SK-N-SH treated with all-trans-retinoic acid at 6 μM for 48 hours (cell line): Measurements from ENCODE around the gene KCNJ1.

ENCODE experiments used
- ATAC-seq: fragments of 200-7000 bp; cut with Tn5 transposase; 3 replicates; pipeline ENCODE4 v1.9.1; 2020; ENCODE audit warnings: mild to moderate bottlenecking, moderate library complexity
- ARNTL ChIP-seq: fragments of 450-650 bp; formaldehyde crosslinking; IDR thresholded peaks from 2 replicates; pipeline ENCODE4 v1.5.0; 2020; ENCODE audit warnings: low read depth, mild to moderate bottlenecking, moderate library complexity, borderline replicate concordance
- BACH2 ChIP-seq: fragments of 250-450 bp; sonication (Bioruptor Pico); IDR thresholded peaks from 2 replicates; pipeline ENCODE4 v1.9.0; 2021; ENCODE audit warnings: mild to moderate bottlenecking, borderline replicate concordance
- CREB5 ChIP-seq: fragments of 250-450 bp; sonication (Bioruptor Pico); IDR thresholded peaks from 2 replicates; pipeline ENCODE4 v1.5.1; 2020; ENCODE audit warnings: low read depth, mild to moderate bottlenecking, moderate library complexity
- CSDC2 ChIP-seq: fragments of 250-450 bp; sonication (Bioruptor Pico); IDR thresholded peaks from 2 replicates; pipeline ENCODE4 v1.5.0; 2020; ENCODE audit warnings: mild to moderate bottlenecking, moderate library complexity
- CSRNP3 ChIP-seq: fragments of 250-450 bp; sonication (Bioruptor Pico); IDR thresholded peaks from 2 replicates; pipeline ENCODE4 v1.5.1; 2021; ENCODE audit warnings: mild to moderate bottlenecking, moderate library complexity
- ESRRG ChIP-seq: fragments of 250-450 bp; sonication (Bioruptor Pico); IDR thresholded peaks from 2 replicates; pipeline ENCODE4 v1.6.1; 2021; ENCODE audit warnings: mild to moderate bottlenecking
- GLIS3 ChIP-seq: fragments of 250-450 bp; sonication (Bioruptor Pico); IDR thresholded peaks from 2 replicates; pipeline ENCODE4 v1.5.0; 2020; ENCODE audit warnings: mild to moderate bottlenecking, moderate library complexity
- ISL1 ChIP-seq: fragments of 250-450 bp; sonication (Bioruptor Pico); IDR thresholded peaks from 2 replicates; pipeline ENCODE4 v2.1.2; 2022; ENCODE audit warnings: mild to moderate bottlenecking, moderate library complexity
- OSR1 ChIP-seq: fragments of 250-450 bp; sonication (Bioruptor Pico); IDR thresholded peaks from 2 replicates; pipeline ENCODE4 v1.8.0; 2022; ENCODE audit warnings: moderate library complexity, mild to moderate bottlenecking, inconsistent platforms
- PATZ1 ChIP-seq: fragments of 250-450 bp; sonication (Bioruptor Pico); IDR thresholded peaks from 2 replicates; pipeline ENCODE4 v1.8.0; 2020; ENCODE audit warnings: mild to moderate bottlenecking, moderate library complexity, borderline replicate concordance
- POU6F1 ChIP-seq: fragments of 250-450 bp; sonication (Bioruptor Pico); IDR thresholded peaks from 2 replicates; pipeline ENCODE4 v1.8.0; 2021; ENCODE audit warnings: low read depth, mild to moderate bottlenecking, moderate library complexity, borderline replicate concordance
- PPARA ChIP-seq: fragments of 250-450 bp; sonication (Bioruptor Pico); IDR thresholded peaks from 2 replicates; pipeline ENCODE4 v1.5.0; 2020; ENCODE audit warnings: mild to moderate bottlenecking, borderline replicate concordance
- RARB ChIP-seq: fragments of 250-450 bp; sonication (Bioruptor Pico); IDR thresholded peaks from 2 replicates; pipeline ENCODE4 v1.8.0; 2021; ENCODE audit warnings: mild to moderate bottlenecking, moderate library complexity
- SNAI2 ChIP-seq: fragments of 250-450 bp; sonication (Bioruptor Pico); IDR thresholded peaks from 2 replicates; pipeline ENCODE4 v1.5.0; 2020; ENCODE audit warnings: mild to moderate bottlenecking, moderate library complexity
- TCF4 ChIP-seq: fragments of 250-450 bp; sonication (Bioruptor Pico); IDR thresholded peaks from 2 replicates; pipeline ENCODE4 v1.8.0; 2021; ENCODE audit warnings: mild to moderate bottlenecking, moderate library complexity, borderline replicate concordance
- TOX ChIP-seq: fragments of 250-450 bp; sonication (Bioruptor Pico); IDR thresholded peaks from 2 replicates; pipeline ENCODE4 v1.8.0; 2021; ENCODE audit warnings: mild to moderate bottlenecking, moderate library complexity, borderline replicate concordance
- TSHZ2 ChIP-seq: fragments of 250-450 bp; sonication (Bioruptor Pico); IDR thresholded peaks from 2 replicates; pipeline ENCODE4 v1.5.0; 2020; ENCODE audit warnings: mild to moderate bottlenecking, moderate library complexity
- ZC3H10 ChIP-seq: fragments of 250-450 bp; sonication (Bioruptor Pico); IDR thresholded peaks from 2 replicates; pipeline ENCODE4 v1.5.1; 2021; ENCODE audit warnings: mild to moderate bottlenecking, moderate library complexity
- ZFP3 ChIP-seq: fragments of 250-450 bp; sonication (Bioruptor Pico); IDR thresholded peaks from 2 replicates; pipeline ENCODE4 v1.5.0; 2020; ENCODE audit warnings: mild to moderate bottlenecking, moderate library complexity
- ZFP30 ChIP-seq: fragments of 450-650 bp; formaldehyde crosslinking; IDR thresholded peaks from 2 replicates; pipeline ENCODE4 v1.5.0; 2022; ENCODE audit warnings: mild to moderate bottlenecking, moderate library complexity
- ZNF565 ChIP-seq: fragments of 450-650 bp; formaldehyde crosslinking; conservative IDR thresholded peaks from 2 replicates; pipeline ENCODE4 v1.5.0; 2020; ENCODE audit warnings: low read depth, mild to moderate bottlenecking, moderate library complexity
- ZNF70 ChIP-seq: fragments of 450-650 bp; formaldehyde crosslinking; IDR thresholded peaks from 2 replicates; pipeline ENCODE4 v1.5.0; 2020; ENCODE audit warnings: mild to moderate bottlenecking, moderate library complexity
- ZNF8 ChIP-seq: fragments of 450-650 bp; formaldehyde crosslinking; IDR thresholded peaks from 2 replicates; pipeline ENCODE4 v1.5.0; 2020; ENCODE audit warnings: mild to moderate bottlenecking, moderate library complexity

The KCNJ1 gene

GRCh38 chr11:128862908-128863660 is 4.0 kb downstream of the KCNJ1 start:
- TF ChIP-seq PPARA (CRISPR knock-in tag), result no peak
- TF ChIP-seq ZFP30, result no peak
- no peak for TF ChIP-seq GLIS3 (CRISPR knock-in tag)
- TF ChIP-seq BACH2, result no peak
- TF ChIP-seq ZC3H10 (CRISPR knock-in tag), result no peak
- TF ChIP-seq CSRNP3 (CRISPR knock-in tag), result no peak
- ATAC-seq, result peak; percentile 80

GRCh38 chr11:128862406-128862805 is 4.7 kb downstream of the KCNJ1 start:
- no peak for TF ChIP-seq SNAI2
- TF ChIP-seq ZC3H10 (CRISPR knock-in tag), result no peak
- TF ChIP-seq ISL1 (CRISPR knock-in tag), result no peak
- no peak for TF ChIP-seq ZFP30
- TF ChIP-seq ESRRG (CRISPR knock-in tag), result no peak
- no peak for TF ChIP-seq PPARA (CRISPR knock-in tag)
- TF ChIP-seq ZFP3 (CRISPR knock-in tag), result no peak
- no peak for TF ChIP-seq OSR1 (CRISPR knock-in tag)
- TF ChIP-seq GLIS3 (CRISPR knock-in tag), result no peak
- TF ChIP-seq ZNF8 (CRISPR knock-in tag), result no peak
- no peak for TF ChIP-seq CSDC2
- no peak for TF ChIP-seq POU6F1
- TF ChIP-seq BACH2, result no peak
- TF ChIP-seq ARNTL (CRISPR knock-in tag), result no peak
- TF ChIP-seq PATZ1 (CRISPR knock-in tag), result no peak
- no peak for TF ChIP-seq ZNF70 (CRISPR knock-in tag)
- no peak for TF ChIP-seq ZNF565 (CRISPR knock-in tag)
- TF ChIP-seq, all 23 proteins: peak for 0
- ATAC-seq, result 0 out of 3 replicates have a peak, but pooled peaks have one; percentile 7

- no peak for TF ChIP-seq CSDC2
- no peak for TF ChIP-seq POU6F1
- no peak for TF ChIP-seq PPARA (CRISPR knock-in tag)
- no peak for TF ChIP-seq TOX
- no peak for TF ChIP-seq TCF4 (CRISPR knock-in tag)
- no peak for TF ChIP-seq ZNF8 (CRISPR knock-in tag)
- no peak for TF ChIP-seq OSR1 (CRISPR knock-in tag)
- no peak for TF ChIP-seq ISL1 (CRISPR knock-in tag)
- no peak for TF ChIP-seq CREB5 (CRISPR knock-in tag)
- no peak for TF ChIP-seq ZNF70 (CRISPR knock-in tag)
- no peak for TF ChIP-seq BACH2
- TF ChIP-seq RARB (CRISPR knock-in tag), result no peak
- no peak for TF ChIP-seq ESRRG (CRISPR knock-in tag)
- TF ChIP-seq SNAI2, result no peak
- TF ChIP-seq ARNTL (CRISPR knock-in tag), result no peak
- no peak for TF ChIP-seq TSHZ2 (CRISPR knock-in tag)
- no peak for TF ChIP-seq ZFP30
- no peak for TF ChIP-seq ZNF565 (CRISPR knock-in tag)
- TF ChIP-seq GLIS3 (CRISPR knock-in tag), result no peak
- peak; percentile 41 for ATAC-seq
Observed at GRCh38 chr11:128860571-128861361, 6.3 kb downstream of the KCNJ1 start.
